Gastrocnemius medialis (tissue), 4 donors: ENCODE data around the gene FAM234A. TPM values are rescaled to one million over a fixed set of nuclear protein-coding genes. Genes with fewer than 3 reads are reported as not detected.

Source experiments
- ATAC-seq, 2 donors: fragments of 150-250 bp; one replicate each; pipeline ENCODE4 v1.9.1; 2016
- DNase-seq, 2 donors: peaks; one replicate each; pipeline ENCODE4 v3.0.0-alpha.2; 2019
- H3K27ac ChIP-seq, 4 donors: fragments of 200-600 bp; sonication (generic); 1 replicate in 1 of 4; 2 replicates in 3 of 4; pipeline ENCODE4 v1.5.1; 2016 to 2018; ENCODE audit warnings: mild to moderate bottlenecking in 2 of 4, moderate library complexity in 1 of 4
- H3K27me3 ChIP-seq, 3 donors: fragments of 200-600 bp; sonication (generic) in 2 of 3; 1 replicate in 1 of 3; 2 replicates in 2 of 3; pipeline versions ENCODE4 v1.5.1 to v1.6.0; 2016 to 2019; ENCODE audit warnings: mild to moderate bottlenecking in 1 of 3, moderate library complexity in 1 of 3
- H3K36me3 ChIP-seq, 2 donors: fragments of 200-600 bp; sonication (generic) in 1 of 2; one replicate each; pipeline ENCODE4 v1.5.1; 2017 to 2018
- H3K4me1 ChIP-seq, 2 donors: fragments of 200-600 bp; sonication (generic) in 1 of 2; one replicate each; pipeline ENCODE4 v1.5.1; 2016 to 2017; ENCODE audit warnings: mild to moderate bottlenecking in 2 of 2
- H3K4me3 ChIP-seq, 4 donors: fragments of 200-600 bp; sonication (generic) in 3 of 4; 1 replicate in 1 of 4; 2 replicates in 3 of 4; pipeline ENCODE4 v1.5.1; 2016 to 2019; ENCODE audit warnings: mild to moderate bottlenecking in 2 of 4
- H3K9me3 ChIP-seq, 3 donors: fragments of 200-600 bp; sonication (generic) in 2 of 3; 1 replicate in 1 of 3; 2 replicates in 2 of 3; pipeline ENCODE4 v1.5.1; 2016 to 2019
- CTCF ChIP-seq, 5 experiments: fragments of 450-650 bp in 3 of 5; fragments of 200-600 bp in 2 of 5; sonication (generic) in 2 of 5; IDR thresholded peaks in 4 of 5; conservative IDR thresholded peaks in 1 of 5; 1 replicate in 4 of 5; 2 replicates in 1 of 5; pipeline ENCODE4 v1.5.1; 2016 to 2019; ENCODE audit warnings: antibody characterized with exemption in 5 of 5, mild to moderate bottlenecking in 3 of 5, moderate library complexity in 3 of 5
- POLR2A ChIP-seq, 2 donors: fragments of 450-650 bp; IDR thresholded peaks; one replicate each; pipeline ENCODE4 v1.6.1; 2017; ENCODE audit warnings: antibody characterized with exemption in 2 of 2, mild to moderate bottlenecking in 2 of 2, moderate library complexity in 2 of 2
- in situ Hi-C, 4 donors: fragments of 200-750 bp; cut with MboI; loops; one replicate each; pipeline versions ENCODE4 v1.15.0 to v1.8.0; 2017; ENCODE audit warnings: low sequenced_read_pairs in 4 of 4
- intact Hi-C: fragments of 100-400 bp; cut with DNase I; formaldehyde crosslinking; loops from one replicate; pipeline ENCODE4 v1.15.1; 2023; ENCODE audit warnings: low total_unique reads
- total RNA-seq, 4 donors: library from RNA; depleted of rRNA; stranded (reverse); fragments of >200 nt; gene quantifications; one replicate each; pipeline versions ENCODE4 v1.1.0 to v1.2.3, GENCODE V29; 2016

The FAM234A gene
- total RNA-seq, 4 donors from 2014 or later: 85.2 to 288 (median 251) TPM

DNA sequence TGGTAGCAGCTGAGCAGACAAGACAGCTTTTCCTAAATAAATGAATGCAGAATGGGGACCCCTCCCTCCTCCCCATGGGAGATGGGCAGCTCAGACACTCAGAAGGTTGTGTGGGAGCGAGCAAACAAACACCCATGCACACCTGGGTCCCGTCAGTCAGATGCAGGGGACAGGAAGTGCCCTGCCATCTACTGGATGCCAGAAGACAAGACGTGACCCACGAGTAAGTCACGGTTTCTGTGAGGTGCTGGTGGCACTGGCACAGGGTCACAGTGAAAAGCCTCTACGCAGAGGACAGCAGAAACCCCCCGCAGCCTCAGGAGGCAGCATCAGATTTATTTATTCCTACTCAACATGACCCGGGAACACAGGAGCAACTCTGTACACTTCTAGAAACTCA, 45.9 kb upstream of the FAM234A start:
- DNase-seq (no peak), ATAC-seq (no peak)
- no peak overlapping the region for H3K27ac ChIP-seq
- in situ Hi-C loops: no loop called here
- intact Hi-C loops: no loop called here
- H3K4me3 ChIP-seq: no peak overlapping the region
- H3K4me1 ChIP-seq: no peaks in the 10 kb centered on the region
- no peaks in the 10 kb centered on the region for H3K9me3 ChIP-seq
- no peaks in the 10 kb centered on the region for H3K27me3 ChIP-seq
- TF ChIP-seq CTCF (IDR thresholded peaks at IDR 0.05 in 4 of 5, conservative IDR thresholded peaks at IDR 0.05 in 1 of 5) (no peak), POLR2A (IDR thresholded peaks at IDR 0.05) (no peak)
- H3K36me3 ChIP-seq: peaks cover 13 to 61% of the 10 kb centered on the region in 2 donors

- no peak for TF ChIP-seq POLR2A (IDR thresholded peaks at IDR 0.05)
- TF ChIP-seq CTCF (IDR thresholded peaks at IDR 0.05 in 4 of 5, conservative IDR thresholded peaks at IDR 0.05 in 1 of 5): no peak
- H3K27me3 ChIP-seq: no peaks in the 10 kb centered on the region
- H3K9me3 ChIP-seq: no peaks in the 10 kb centered on the region
- H3K4me1 ChIP-seq: no peaks in the 10 kb centered on the region
- H3K27ac ChIP-seq: no peak overlapping the region
- ATAC-seq (no peak), DNase-seq (no peak)
- H3K4me3 ChIP-seq: no peak overlapping the region
- in situ Hi-C loops: no loop called here
- intact Hi-C loops: no loop called here
- H3K36me3 ChIP-seq: peaks cover 13 to 71% of the 10 kb centered on the region in 2 donors
Measured at GRCh38 chr16:189604-190186, 44.9 kb upstream of the FAM234A start.

DNA sequence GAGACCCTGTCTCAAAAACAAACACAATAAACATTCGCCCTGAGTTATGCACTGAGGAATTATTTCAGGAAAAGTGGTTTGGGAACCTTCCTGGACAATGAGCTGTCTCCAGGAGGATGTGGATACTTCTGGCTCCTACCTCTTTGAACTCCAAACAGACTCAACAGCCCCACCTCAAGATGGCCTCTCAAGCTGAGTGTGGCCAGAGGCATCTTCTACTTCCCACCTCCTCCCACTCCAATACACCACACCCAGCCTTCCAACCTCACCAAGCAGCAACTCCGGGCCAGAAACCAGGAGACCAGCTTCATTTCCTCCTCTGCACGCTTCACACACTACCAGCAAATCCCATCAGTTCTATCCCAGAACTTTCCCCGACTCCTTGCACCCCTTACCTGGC, 42.8 kb upstream of the FAM234A start:
- peaks cover 13 to 93% of the 10 kb centered on the region in 2 donors for H3K36me3 ChIP-seq
- no peaks in the 10 kb centered on the region for H3K9me3 ChIP-seq
- in situ Hi-C loops (no loop called here), intact Hi-C loops (no loop called here)
- no peaks in the 10 kb centered on the region for H3K4me1 ChIP-seq
- H3K27ac ChIP-seq: no peak overlapping the region
- H3K4me3 ChIP-seq: no peak overlapping the region
- TF ChIP-seq POLR2A (IDR thresholded peaks at IDR 0.05) (no peak), CTCF (IDR thresholded peaks at IDR 0.05 in 4 of 5, conservative IDR thresholded peaks at IDR 0.05 in 1 of 5) (no peak)
- H3K27me3 ChIP-seq: no peaks in the 10 kb centered on the region
- DNase-seq: no peak
- ATAC-seq: no peak

- in situ Hi-C loops: no loop called here
Measured at GRCh38 chr16:192686-193085, 41.9 kb upstream of the FAM234A start.

More at GRCh38 chr16:192686-193085, 41.9 kb upstream of the FAM234A start:
- ATAC-seq (no peak), DNase-seq (no peak)
- H3K4me1 ChIP-seq: no peaks in the 10 kb centered on the region
- intact Hi-C loops: no loop called here
- H3K27me3 ChIP-seq: no peaks in the 10 kb centered on the region
- no peak overlapping the region for H3K27ac ChIP-seq
- no peaks in the 10 kb centered on the region for H3K9me3 ChIP-seq
- TF ChIP-seq POLR2A (IDR thresholded peaks at IDR 0.05) (no peak), CTCF (IDR thresholded peaks at IDR 0.05 in 4 of 5, conservative IDR thresholded peaks at IDR 0.05 in 1 of 5) (no peak)
- H3K4me3 ChIP-seq: no peak overlapping the region
- peaks cover 13 to 95% of the 10 kb centered on the region in 2 donors for H3K36me3 ChIP-seq
